HG02870 (cell line): ENCODE results near the gene LILRB5.
"Not testable (repeated sequence)": the region's sequence is repeated elsewhere in the genome, so short reads cannot be mapped to it uniquely, and the experiment has no call there.

Experiments used
- ATAC-seq: cut with Tn5 transposase; IDR thresholded peaks from one replicate; pipeline ENCODE4 v1.9.1; 2021; ENCODE audit warnings: mild to moderate bottlenecking, moderate library complexity; ENCODE audit not compliant: unreplicated experiment

Gene LILRB5

GRCh38 chr19:54257116-54257480, at the start of gene LILRB5:
Gene LILRB5, minus strand, starts transcription at chr19:54257273. Its CDS starts 80 bp downstream, at chr19:54257193.
- no peak for ATAC-seq

DNA sequence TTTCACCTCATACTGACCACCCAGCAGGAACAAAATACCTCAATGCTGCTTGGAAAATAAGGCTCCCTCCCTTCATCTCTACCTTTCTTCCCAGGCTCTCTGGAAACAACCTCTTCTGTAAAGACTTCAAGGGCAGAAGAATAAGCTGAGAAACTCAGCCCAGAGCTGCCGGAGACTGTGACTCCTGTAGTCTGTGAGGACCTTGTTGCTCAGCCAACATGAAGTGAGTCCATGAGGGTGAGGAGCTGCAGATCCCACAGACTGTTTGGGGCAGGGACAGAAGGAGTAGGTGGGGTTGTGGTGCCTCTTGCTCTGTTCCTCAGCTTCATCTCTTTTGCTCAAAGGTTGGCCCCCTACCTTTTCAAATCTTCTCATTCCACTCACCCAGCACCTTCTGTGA, 48.1 kb upstream of the LILRB5 start:
- ATAC-seq, result no peak

DNA sequence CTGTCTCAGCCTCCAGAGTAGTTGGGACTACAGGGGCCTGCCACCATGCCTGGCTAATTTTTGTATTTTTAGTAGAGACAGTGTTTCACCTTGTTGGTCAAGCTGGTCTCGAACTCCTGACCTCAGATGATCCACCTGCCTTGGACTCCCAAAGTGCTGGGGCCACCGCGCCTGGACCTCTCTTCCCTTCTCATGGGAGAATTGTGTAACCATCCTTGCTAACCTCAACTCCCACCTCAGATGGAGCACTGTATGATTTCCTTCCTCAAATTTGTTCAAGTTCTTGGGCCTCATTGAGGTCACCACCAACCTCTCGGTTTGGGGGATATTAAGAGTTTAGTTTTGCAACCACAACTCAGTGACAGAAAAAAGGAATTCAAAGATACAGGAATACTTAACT, 45.2 kb upstream of the LILRB5 start:
- no peak for ATAC-seq

GRCh38 chr19:54299515-54299914, 42.4 kb upstream of the LILRB5 start:
- ATAC-seq, result no peak

GRCh38 chr19:54299126-54299498, 42.0 kb upstream of the LILRB5 start:
- no peak for ATAC-seq

- ATAC-seq, result no peak
Observed at GRCh38 chr19:54298357-54299125, 41.5 kb upstream of the LILRB5 start.

DNA sequence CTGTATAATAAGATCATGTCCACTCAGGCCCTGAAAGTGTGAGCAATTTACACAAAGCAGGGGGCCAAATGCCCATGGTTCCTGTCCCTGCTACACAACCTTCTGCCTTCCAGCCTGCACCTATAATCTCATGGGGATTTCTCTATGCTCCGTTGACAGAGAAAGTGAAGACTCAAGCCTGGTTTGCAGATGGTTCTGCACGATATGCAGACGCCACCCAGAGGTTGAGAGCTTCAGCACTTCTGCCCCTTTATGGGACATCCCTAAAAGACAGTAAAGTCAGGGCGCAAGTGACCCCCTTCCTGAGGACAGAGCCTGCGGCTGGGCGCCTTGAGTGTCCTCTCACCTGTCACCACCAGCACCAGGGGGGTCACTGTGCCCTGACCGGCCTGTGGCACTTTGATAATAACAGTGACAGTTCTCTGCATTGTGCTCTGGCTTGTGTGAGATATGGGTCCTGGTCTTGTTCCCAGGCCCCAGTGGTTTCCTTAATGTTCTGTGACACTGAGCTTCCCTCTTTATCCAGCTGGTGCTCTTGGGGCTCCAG, 40.8 kb upstream of the LILRB5 start:
- no peak for ATAC-seq

DNA sequence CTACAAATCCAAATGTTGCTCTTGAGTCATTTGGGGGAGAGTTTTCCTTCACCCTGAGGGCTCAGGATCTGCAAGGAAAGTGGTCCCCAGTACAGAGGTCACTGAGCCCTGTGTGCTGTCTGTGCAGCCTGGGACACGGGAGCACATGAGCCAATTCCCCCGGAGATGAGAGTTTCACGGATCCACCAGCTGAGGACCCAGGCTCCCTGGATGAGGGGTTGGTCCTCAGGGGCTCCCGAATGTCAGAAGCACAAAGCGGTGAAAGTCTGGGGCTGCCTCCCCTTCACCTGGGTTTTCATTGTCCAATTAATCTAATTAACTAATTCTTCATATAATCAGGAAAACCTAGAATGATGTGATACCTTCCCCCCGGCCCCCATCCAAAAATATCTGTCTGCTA, 37.5 kb upstream of the LILRB5 start:
- ATAC-seq, result no peak

GRCh38 chr19:54289160-54289559, 32.1 kb upstream of the LILRB5 start:
- ATAC-seq, result not testable (repeated sequence)

GRCh38 chr19:54287456-54287855, 30.4 kb upstream of the LILRB5 start:
- ATAC-seq, result no peak

DNA sequence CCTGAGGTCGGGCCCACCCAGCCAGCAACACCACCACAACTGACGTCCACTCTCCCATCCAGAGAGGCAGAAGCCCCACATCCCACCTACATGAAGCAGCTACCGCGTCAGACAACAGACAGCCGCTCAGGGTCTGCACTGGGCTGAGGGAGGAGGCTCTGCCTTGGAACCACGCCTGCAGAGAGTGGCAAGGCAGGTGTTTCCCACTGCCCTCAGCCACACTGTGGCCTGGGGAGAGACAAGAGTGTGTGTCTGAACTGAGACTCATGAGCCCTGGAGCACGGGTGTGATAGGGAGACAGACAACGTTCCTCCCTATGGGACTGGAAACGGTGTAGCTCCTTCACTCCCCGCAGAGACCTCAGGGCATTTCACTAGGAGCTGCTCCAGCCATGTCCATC, 29.2 kb upstream of the LILRB5 start:
- ATAC-seq, result not testable (repeated sequence)

DNA sequence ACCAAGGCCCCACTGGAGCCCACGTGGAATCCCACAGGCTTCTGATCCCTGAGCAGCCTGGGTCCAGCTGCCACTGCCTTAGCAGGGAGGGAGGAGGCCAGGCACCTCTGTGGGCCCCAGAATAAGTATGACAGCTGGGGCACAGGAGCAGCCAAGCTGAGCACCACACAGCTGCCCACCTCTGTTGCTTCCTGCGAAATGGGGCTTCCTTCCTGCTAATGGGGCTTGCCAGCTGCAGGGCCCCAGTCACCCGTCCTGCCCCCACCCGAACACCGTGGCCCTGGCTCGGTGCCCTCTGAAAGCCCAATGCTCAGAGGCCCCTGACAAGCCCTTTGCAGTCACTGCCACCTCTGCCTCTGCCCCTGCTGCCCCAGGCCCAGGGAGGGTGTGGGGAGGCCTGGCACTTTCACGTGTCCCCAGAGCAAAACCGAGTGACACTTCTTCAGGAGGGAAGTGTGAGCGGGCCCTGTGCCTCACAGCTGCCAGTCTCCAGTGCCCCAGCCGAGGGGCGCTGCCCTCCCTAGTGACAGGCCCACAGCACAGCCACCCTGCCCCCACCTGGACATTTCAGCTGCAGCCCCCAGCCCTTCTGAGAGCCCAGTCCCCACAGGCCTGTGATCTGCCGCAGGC, 28.5 kb upstream of the LILRB5 start:
- ATAC-seq, result not testable (repeated sequence)

GRCh38 chr19:54282686-54283470, 25.8 kb upstream of the LILRB5 start:
- ATAC-seq, result no peak

GRCh38 chr19:54281729-54282075, 24.6 kb upstream of the LILRB5 start:
- ATAC-seq, result not testable (repeated sequence)

- no peak for ATAC-seq
Observed at GRCh38 chr19:54281007-54281728, 24.1 kb upstream of the LILRB5 start, which contains the start of gene LILRB2. Gene LILRB2, minus strand, starts transcription at chr19:54281110. Its CDS starts 614 bp downstream, at chr19:54280496.

DNA sequence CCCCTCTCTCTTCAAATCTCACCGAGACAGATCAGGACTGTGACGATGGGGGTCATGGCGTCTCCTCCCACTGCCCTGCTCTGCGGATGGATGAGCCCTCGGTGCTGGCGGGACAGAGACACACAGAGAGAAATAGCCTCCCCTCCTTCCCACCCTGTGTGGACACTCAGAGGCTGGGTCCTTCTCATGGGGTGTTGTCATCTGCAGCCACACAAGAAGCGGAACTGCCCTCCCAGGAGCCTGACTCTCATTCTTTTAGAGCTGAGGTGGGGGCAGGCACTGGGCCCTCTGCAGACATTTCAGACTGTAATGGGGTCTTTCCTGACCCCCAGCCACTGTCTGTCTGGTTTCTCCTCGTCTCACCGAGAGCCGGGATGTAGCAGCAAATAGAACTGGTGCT, 23.4 kb upstream of the LILRB5 start:
- not testable (repeated sequence) for ATAC-seq

DNA sequence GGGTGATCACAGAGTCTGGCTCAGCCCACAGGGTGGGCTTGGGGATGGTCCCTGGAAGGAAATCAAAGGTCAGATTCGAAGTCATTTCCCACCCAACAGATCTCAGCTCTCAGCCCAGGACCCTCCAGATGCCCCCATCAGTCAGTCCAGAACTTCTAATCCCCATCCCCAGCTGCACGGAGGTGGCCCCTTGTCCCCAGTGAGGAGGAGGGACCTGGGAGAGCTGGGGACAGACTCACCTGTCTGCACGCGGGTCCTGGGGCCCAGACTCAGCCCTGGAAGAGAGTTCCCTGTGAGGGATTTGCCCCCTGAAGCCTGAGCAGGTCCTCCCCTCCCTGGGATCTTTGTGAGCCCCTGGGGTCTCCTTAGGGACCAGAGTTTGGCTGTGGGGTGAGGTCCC, 23.0 kb upstream of the LILRB5 start:
- ATAC-seq, result not testable (repeated sequence)

DNA sequence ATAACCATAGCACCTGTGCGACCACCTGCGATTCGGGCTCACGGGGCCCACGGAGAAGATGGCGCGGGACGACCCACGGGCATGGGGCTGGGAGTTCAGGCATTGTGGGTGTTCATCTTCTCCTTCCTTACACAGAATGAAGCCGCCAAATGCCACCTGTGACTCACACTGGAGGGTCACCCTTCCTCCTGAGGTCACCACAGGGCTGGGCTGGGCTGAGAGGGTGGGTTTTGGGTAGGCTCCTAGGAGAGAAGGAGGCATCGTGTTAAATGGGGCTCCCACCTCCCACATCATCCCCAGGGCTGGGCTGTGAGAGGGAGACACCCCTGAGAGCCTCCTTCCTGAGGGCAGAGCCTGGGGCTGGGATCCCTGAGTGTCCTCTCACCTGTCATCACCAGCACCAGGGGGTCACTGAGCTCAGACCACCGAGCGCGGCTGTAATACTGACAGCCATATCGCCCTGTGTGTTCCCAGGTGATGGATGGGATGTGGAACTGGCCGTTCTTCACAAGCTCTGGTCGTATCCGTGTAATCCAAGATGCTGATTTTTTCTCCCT, 22.4 kb upstream of the LILRB5 start:
- no peak for ATAC-seq

GRCh38 chr19:54278571-54279195, 21.6 kb upstream of the LILRB5 start:
- ATAC-seq, result not testable (repeated sequence)

DNA sequence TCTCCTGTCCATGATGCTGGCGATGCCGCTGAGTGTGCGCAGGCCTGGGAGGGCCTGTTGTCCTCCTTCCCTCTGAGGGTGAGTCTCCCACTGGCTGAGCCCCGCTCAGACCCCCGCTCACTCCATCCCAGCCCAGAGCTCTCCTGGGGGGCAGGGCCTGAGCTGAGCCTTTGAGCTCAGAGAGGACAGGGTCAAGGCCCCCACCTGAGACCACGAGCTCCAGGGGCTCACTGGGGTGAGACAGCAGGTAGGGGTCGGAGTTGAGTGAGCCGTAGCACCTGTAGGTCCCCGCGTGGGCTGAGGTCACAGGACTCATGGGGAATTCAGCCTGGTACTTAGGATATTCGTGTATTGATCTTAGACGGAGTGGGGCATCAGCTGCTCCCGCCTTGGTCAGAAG, 21.0 kb upstream of the LILRB5 start:
- ATAC-seq, result not testable (repeated sequence)
